Inferior parietal cortex (tissue), 1 donor: ENCODE results near the gene FDXACB1.
A peak's percentile ranks its signal among the peaks of the same experiment; 100 is the strongest.
"Not testable (repeated sequence)": the region's sequence is repeated elsewhere in the genome, so short reads cannot be mapped to it uniquely, and the experiment has no call there.

Experiments used
- DNase-seq: peaks from one replicate; pipeline ENCODE4 v3.0.0-alpha.2; 2016; ENCODE audit errors: extremely low spot score

Gene FDXACB1

GRCh38 chr11:111910676-111911562, 32.0 kb upstream of the FDXACB1 start:
- peak; percentile 92 for DNase-seq

GRCh38 chr11:111909378-111909777, 30.4 kb upstream of the FDXACB1 start:
- no peak for DNase-seq

GRCh38 chr11:111908639-111909305, 29.8 kb upstream of the FDXACB1 start:
- DNase-seq, result no peak

GRCh38 chr11:111906680-111907079, 27.7 kb upstream of the FDXACB1 start:
- DNase-seq, result no peak

- no peak for DNase-seq
Observed at GRCh38 chr11:111905411-111905810, 26.4 kb upstream of the FDXACB1 start.

- DNase-seq, result no peak
Observed at GRCh38 chr11:111886844-111887243, 7.9 kb upstream of the FDXACB1 start.

GRCh38 chr11:111886032-111886431, 7.1 kb upstream of the FDXACB1 start:
- no peak for DNase-seq

- DNase-seq, result not testable (repeated sequence)
Observed at GRCh38 chr11:111885053-111885452, 6.1 kb upstream of the FDXACB1 start.

GRCh38 chr11:111882202-111882601, 3.2 kb upstream of the FDXACB1 start:
- DNase-seq, result peak; percentile 43

- DNase-seq, result peak; percentile 17
Observed at GRCh38 chr11:111879637-111879960, 634 bp upstream of the FDXACB1 start.

- DNase-seq, result no peak
Observed at GRCh38 chr11:111878385-111878848, 548 bp downstream of the FDXACB1 start.

GRCh38 chr11:111871693-111872161, 7.2 kb downstream of the FDXACB1 start:
- DNase-seq, result peak; percentile 48

- peak; percentile 87 for DNase-seq
Observed at GRCh38 chr11:111870886-111871692, 7.9 kb downstream of the FDXACB1 start, which contains the start of gene ALG9. ALG9 (minus strand) TSS chr11:111871581; CDS start chr11:111871482, 99 bp downstream.

GRCh38 chr11:111870522-111870885, 8.5 kb downstream of the FDXACB1 start:
- no peak for DNase-seq

- no peak for DNase-seq
Observed at GRCh38 chr11:111870113-111870512, 8.9 kb downstream of the FDXACB1 start.

GRCh38 chr11:111860257-111860656, 18.7 kb downstream of the FDXACB1 start:
- DNase-seq, result no peak

- no peak for DNase-seq
Observed at GRCh38 chr11:111855506-111855905, 23.5 kb downstream of the FDXACB1 start.

GRCh38 chr11:111852103-111852502, 26.9 kb downstream of the FDXACB1 start:
- DNase-seq, result no peak

- DNase-seq, result no peak
Observed at GRCh38 chr11:111851636-111852035, 27.3 kb downstream of the FDXACB1 start.

GRCh38 chr11:111851067-111851466, 27.9 kb downstream of the FDXACB1 start:
- no peak for DNase-seq

GRCh38 chr11:111849631-111850030, 29.3 kb downstream of the FDXACB1 start:
- no peak for DNase-seq

GRCh38 chr11:111846636-111847035, 32.3 kb downstream of the FDXACB1 start:
- no peak for DNase-seq
